IMR-90 (cell line): Measurements from ENCODE around the gene S100A4. TPM values are rescaled to one million over a fixed set of nuclear protein-coding genes. Genes with fewer than 3 reads are reported as not detected.

Experiments
- ATAC-seq: fragments of 200-7000 bp; cut with Tn5 transposase; 2 replicates; pipeline ENCODE4 v1.9.1; 2020; ENCODE audit warnings: low read depth, mild to moderate bottlenecking, moderate library complexity
- BruUV-seq: library from RNA; stranded (reverse); fragments of 400-500 nt; replicated peaks from 2 replicates; lab custom pipeline; 2021; lab: Mats Ljungman, UMichigan
- CTCF ChIA-PET: fragments of 300-600 bp; formaldehyde crosslinking; extraction: SDS; loops from one replicate; lab custom pipeline; 2021; ENCODE audit warnings: antibody characterized with exemption; lab: Yijun Ruan, JAX
- POLR2A ChIA-PET: fragments of 300-600 bp; sonication (Branson Sonifier 250); formaldehyde crosslinking; loops from one replicate; lab custom pipeline; 2022; ENCODE audit warnings: antibody characterized with exemption; ENCODE audit not compliant: unreplicated experiment; lab: Charles Lee
- DNase-seq: peaks from one replicate; pipeline ENCODE4 v3.0.0; 2013
- H2AFZ ChIP-seq: replicated peaks from 2 replicates; pipeline ENCODE3; 2013; ENCODE audit warnings: low read length, mild to moderate bottlenecking; ENCODE audit not compliant: poor library complexity
- H2AK5ac ChIP-seq: 2 replicates; pipeline ENCODE4 v1.6.1; 2013; ENCODE audit warnings: low read depth, low read length, inconsistent platforms
- H2AK9ac ChIP-seq: replicated peaks from 2 replicates; pipeline ENCODE3; 2013; ENCODE audit warnings: mild to moderate bottlenecking, low read depth, low read length, moderate library complexity; ENCODE audit not compliant: poor library complexity
- H2BK120ac ChIP-seq: 2 replicates; pipeline ENCODE4 v1.6.1; 2013; ENCODE audit warnings: low read depth, low read length, inconsistent platforms
- H2BK15ac ChIP-seq: 3 replicates; pipeline ENCODE4 v1.6.1; 2013; ENCODE audit warnings: low read depth, low read length, inconsistent platforms
- H2BK20ac ChIP-seq: 2 replicates; pipeline ENCODE4 v1.6.1; 2013; ENCODE audit warnings: low read depth, mild to moderate bottlenecking, inconsistent platforms, low read length, moderate library complexity
- H2BK5ac ChIP-seq: 2 replicates; pipeline ENCODE4 v1.6.1; 2013; ENCODE audit warnings: mild to moderate bottlenecking, low read depth, low read length, inconsistent platforms; ENCODE audit not compliant: poor library complexity, severe bottlenecking
- H3K14ac ChIP-seq: replicated peaks from 2 replicates; pipeline ENCODE4 v1.6.1; 2013; ENCODE audit warnings: low read depth, low read length, inconsistent platforms
- H3K18ac ChIP-seq: 2 replicates; pipeline ENCODE4 v1.6.1; 2013; ENCODE audit warnings: low read depth, low read length, control low read depth
- H3K23ac ChIP-seq: 2 replicates; pipeline ENCODE4 v1.6.1; 2013; ENCODE audit warnings: low read depth, low read length, inconsistent platforms
- H3K27ac ChIP-seq: 2 replicates; pipeline ENCODE4 v1.5.1; 2013; ENCODE audit warnings: mild to moderate bottlenecking, control low read depth, low read length; ENCODE audit not compliant: insufficient read depth
- H3K27me3 ChIP-seq: 2 replicates; pipeline ENCODE4 v1.6.1; 2013; ENCODE audit warnings: low read length; ENCODE audit not compliant: control insufficient read depth, insufficient read depth
- H3K36me3 ChIP-seq: 2 replicates; pipeline ENCODE4 v1.6.1; 2013; ENCODE audit warnings: low read length, mixed read lengths; ENCODE audit not compliant: control insufficient read depth, insufficient read depth
- H3K4ac ChIP-seq: 2 replicates; pipeline ENCODE4 v1.6.1; 2013; ENCODE audit warnings: low read depth, low read length, inconsistent platforms
- H3K4me1 ChIP-seq: 2 replicates; pipeline ENCODE4 v1.6.1; 2013; ENCODE audit warnings: low read length, mixed read lengths; ENCODE audit not compliant: control insufficient read depth, insufficient read depth
- H3K4me2 ChIP-seq: 2 replicates; pipeline ENCODE4 v1.6.1; 2013; ENCODE audit warnings: low read depth, mild to moderate bottlenecking, control low read depth, low read length, moderate library complexity
- H3K4me3 ChIP-seq: 2 replicates; pipeline ENCODE4 v1.5.1; 2013; ENCODE audit warnings: low read depth, mild to moderate bottlenecking, control low read depth, low read length, moderate library complexity; ENCODE audit not compliant: insufficient read depth
- H3K56ac ChIP-seq: 2 replicates; pipeline ENCODE4 v1.6.1; 2013; ENCODE audit warnings: low read length, inconsistent platforms; ENCODE audit not compliant: insufficient read depth; ENCODE audit errors: extremely low read depth
- H3K79me1 ChIP-seq, 2 experiments: 2 replicates each; pipeline ENCODE4 v1.6.1; 2013; ENCODE audit warnings: low read length in 2 of 2, inconsistent platforms in 1 of 2, low read depth in 1 of 2
- H3K9ac ChIP-seq: 2 replicates; pipeline ENCODE4 v1.6.1; 2013; ENCODE audit warnings: low read depth, low read length, control low read depth
- H3K9me1 ChIP-seq: 2 replicates; pipeline ENCODE4 v1.6.1; 2013; ENCODE audit warnings: low read length, inconsistent platforms; ENCODE audit not compliant: insufficient read depth
- H3K9me3 ChIP-seq: 2 replicates; pipeline ENCODE4 v1.6.1; 2013; ENCODE audit warnings: low read length; ENCODE audit not compliant: control insufficient read depth, insufficient read depth
- H4K20me1 ChIP-seq: 2 replicates; pipeline ENCODE4 v1.6.1; 2013; ENCODE audit warnings: low read length, inconsistent platforms; ENCODE audit not compliant: insufficient read depth
- H4K5ac ChIP-seq: 2 replicates; pipeline ENCODE4 v1.6.1; 2013; ENCODE audit warnings: mild to moderate bottlenecking, low read depth, low read length, control low read depth
- H4K8ac ChIP-seq, 2 experiments: 2 replicates each; pipeline ENCODE4 v1.6.1; 2013; ENCODE audit warnings: low read depth in 2 of 2, low read length in 2 of 2, control low read depth in 1 of 2, inconsistent platforms in 1 of 2
- H4K91ac ChIP-seq: 2 replicates; pipeline ENCODE4 v1.6.1; 2013; ENCODE audit warnings: low read depth, low read length, inconsistent platforms; ENCODE audit not compliant: insufficient read depth
- MXI1 ChIP-seq: IDR thresholded peaks from 2 replicates; pipeline ENCODE4 v1.6.1; 2012; ENCODE audit warnings: low read depth, mild to moderate bottlenecking, low read length, moderate library complexity, borderline replicate concordance
- WGBS, 2 experiments: methylation state at CpG; one replicate each; pipeline versions ENCODE4 v1.1.5 to v1.1.7; 2013; ENCODE audit warnings: missing lambda C conversion rate in 2 of 2; ENCODE audit not compliant: insufficient read length in 1 of 2; ENCODE audit errors: extremely low coverage in 2 of 2; 5-methylcytosine and 5-hydroxymethylcytosine counted together
- dilution Hi-C: fragments of 300-500 bp; cut with HindIII; formaldehyde crosslinking; loops from one replicate; pipeline ENCODE4 v1.14.3; 2018; ENCODE audit warnings: low sequenced_read_pairs; ENCODE audit not compliant: unreplicated experiment
- in situ Hi-C: fragments of 300-500 bp; cut with MboI; formaldehyde crosslinking; loops from 3 replicates; pipeline ENCODE4 v1.14.3; 2019; ENCODE audit warnings: low sequenced_read_pairs, inconsistent platforms, mixed read lengths
- intact Hi-C: fragments of 100-400 bp; cut with micrococcal nuclease; formaldehyde crosslinking; loops from 2 replicates; pipeline ENCODE4 v1.10.0; 2022
- polyA plus RNA-seq, 3 experiments: library from polyadenylated mRNA; depleted of rRNA; stranded (reverse); fragments of >200 nt; gene quantifications; 2 replicates each; pipeline ENCODE4 v1.2.3, GENCODE V29; 2012; ENCODE audit warnings: low replicate concordance in 1 of 3
- total RNA-seq: library from RNA; depleted of rRNA; stranded (reverse); fragments of >200 nt; gene quantifications from 2 replicates; pipeline ENCODE4 v1.2.3, GENCODE V29; 2012

The S100A4 gene
- total and polyA plus RNA-seq, 2 of the 4 experiments (the other 2 are of a cell fraction), result 5.6 to 16.6 TPM

GRCh38 chr1:153561466-153561985, 15.9 kb upstream of the S100A4 start:
- H4K91ac ChIP-seq, result no peak overlapping the region
- CTCF ChIA-PET, result no interaction called here
- H3K4me2 ChIP-seq, result no peak overlapping the region
- no peak overlapping the region for H3K14ac ChIP-seq
- H4K8ac ChIP-seq, result no peak overlapping the region
- no peak overlapping the region for H2AK9ac ChIP-seq
- H2BK15ac ChIP-seq, result no peak overlapping the region
- no TSS peak for BruUV-seq
- no peak overlapping the region for H3K18ac ChIP-seq
- no peak for TF ChIP-seq MXI1
- ATAC-seq, result no peak
- no peak overlapping the region for H2BK20ac ChIP-seq
- no peak overlapping the region for H2BK120ac ChIP-seq
- H3K9me3 ChIP-seq, result no peaks in the 10 kb centered on the region
- DNase-seq, result no peak
- intact Hi-C loops, result no loop called here
- H3K9ac ChIP-seq, result no peak overlapping the region
- POLR2A ChIA-PET, result no interaction called here
- H4K20me1 ChIP-seq, result no peaks in the 10 kb centered on the region
- H4K5ac ChIP-seq, result no peak overlapping the region
- H3K4me1 ChIP-seq, result peaks cover 13% of the 10 kb centered on the region
- no CpG with 5 or more reads among the region's 3 CpGs for WGBS, 2 experiments
- H3K79me1 ChIP-seq, result peaks cover 4 to 26% of the 10 kb centered on the region in 2 experiments; a peak in 3 of 4 replicates
- H3K23ac ChIP-seq, result no peak overlapping the region
- no peak overlapping the region for H3K56ac ChIP-seq
- dilution Hi-C loops, result no loop called here
- H2BK5ac ChIP-seq, result no peak overlapping the region
- H3K4me3 ChIP-seq, result no peak overlapping the region
- H3K27me3 ChIP-seq, result no peaks in the 10 kb centered on the region
- no peak overlapping the region for H2AFZ ChIP-seq
- H3K9me1 ChIP-seq, result peaks cover 11% of the 10 kb centered on the region; the same call in 1 of the 2 replicates
- no peak overlapping the region for H3K27ac ChIP-seq
- H3K4ac ChIP-seq, result no peak overlapping the region
- no peaks in the 10 kb centered on the region for H3K36me3 ChIP-seq
- peak overlapping the region; percentile 78; the same call in 1 of the 2 replicates for H2AK5ac ChIP-seq
- in situ Hi-C loops, result loop anchor here (10.0 kb wide), 1 partner anchor 47 kb away; no protein-coding TSS in a partner anchor
